ENCODE data around the gene DESI1.

DESI1 gene

DNA sequence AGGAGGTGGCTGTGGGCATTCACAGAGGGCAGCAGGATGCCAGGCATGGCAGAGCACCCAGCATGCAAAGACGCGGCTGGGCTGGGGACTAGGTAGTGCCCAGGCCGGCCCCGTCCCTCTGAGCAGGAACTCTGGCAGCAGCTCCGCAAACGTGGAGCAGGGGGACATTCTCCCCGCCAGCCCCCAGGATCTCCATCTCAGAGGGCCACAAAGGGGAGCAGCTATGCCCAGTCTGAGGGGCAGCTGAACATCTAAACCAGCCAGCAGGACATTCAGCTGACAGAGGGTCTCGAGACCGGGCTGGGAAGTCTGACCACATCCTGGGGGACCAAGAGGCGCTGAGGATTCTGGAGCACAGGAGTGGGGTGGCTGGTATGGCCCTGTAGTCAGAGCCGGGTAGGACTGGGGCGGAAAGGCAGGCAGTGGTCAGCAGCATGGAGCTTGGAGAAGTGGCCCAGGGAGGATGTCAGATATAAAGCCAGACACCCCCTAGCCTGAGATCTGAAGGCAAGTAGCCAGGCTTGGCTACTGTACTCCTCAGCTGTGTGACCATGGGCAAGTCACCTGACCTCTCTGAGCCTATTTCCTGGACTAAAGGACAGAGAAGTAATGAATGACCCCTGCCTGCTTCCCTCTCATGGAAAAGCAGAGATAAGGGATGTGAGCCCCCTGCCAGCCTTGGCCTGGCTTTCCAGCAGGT is 41.4 kb downstream of the DESI1 start:
- no peak for DNase-seq (ENCODE audit: low spot score)
- ChIA-PET POLR2A (ENCODE audit: low non-redundant PET) (no interaction called here), CTCF (no interaction called here)
- H3K27ac ChIP-seq = peak overlapping the region; percentile 15
- TF ChIP-seq, protein P1, sequence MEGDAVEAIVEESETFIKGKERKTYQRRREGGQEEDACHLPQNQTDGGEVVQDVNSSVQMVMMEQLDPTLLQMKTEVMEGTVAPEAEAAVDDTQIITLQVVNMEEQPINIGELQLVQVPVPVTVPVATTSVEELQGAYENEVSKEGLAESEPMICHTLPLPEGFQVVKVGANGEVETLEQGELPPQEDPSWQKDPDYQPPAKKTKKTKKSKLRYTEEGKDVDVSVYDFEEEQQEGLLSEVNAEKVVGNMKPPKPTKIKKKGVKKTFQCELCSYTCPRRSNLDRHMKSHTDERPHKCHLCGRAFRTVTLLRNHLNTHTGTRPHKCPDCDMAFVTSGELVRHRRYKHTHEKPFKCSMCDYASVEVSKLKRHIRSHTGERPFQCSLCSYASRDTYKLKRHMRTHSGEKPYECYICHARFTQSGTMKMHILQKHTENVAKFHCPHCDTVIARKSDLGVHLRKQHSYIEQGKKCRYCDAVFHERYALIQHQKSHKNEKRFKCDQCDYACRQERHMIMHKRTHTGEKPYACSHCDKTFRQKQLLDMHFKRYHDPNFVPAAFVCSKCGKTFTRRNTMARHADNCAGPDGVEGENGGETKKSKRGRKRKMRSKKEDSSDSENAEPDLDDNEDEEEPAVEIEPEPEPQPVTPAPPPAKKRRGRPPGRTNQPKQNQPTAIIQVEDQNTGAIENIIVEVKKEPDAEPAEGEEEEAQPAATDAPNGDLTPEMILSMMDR (conservative IDR thresholded peaks at IDR 0.05; ENCODE audit: low read depth) = no peak

DNA sequence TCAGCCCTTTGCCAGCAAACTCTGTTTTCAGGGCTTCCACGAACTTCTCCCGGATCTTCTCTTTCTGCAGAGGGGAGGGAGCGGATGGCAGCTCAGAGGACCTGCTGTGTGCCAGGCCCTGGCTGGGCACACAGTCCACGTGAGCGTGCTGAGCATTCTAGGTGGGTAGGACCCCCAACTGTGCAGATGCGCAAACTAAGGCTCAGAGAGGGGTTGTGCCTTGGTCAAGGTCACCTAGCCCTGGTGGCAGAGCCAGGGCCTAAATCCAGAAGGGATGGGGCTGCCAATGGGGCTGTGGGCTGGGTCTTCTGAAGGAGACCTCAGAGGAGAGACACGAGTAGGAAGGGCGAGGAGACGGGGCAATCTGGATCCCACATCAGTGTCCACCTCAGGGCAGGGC is 42.0 kb downstream of the DESI1 start:
- peak overlapping the region; percentile 15; the same call in 1 of the 2 replicates for H3K27ac ChIP-seq
- TF ChIP-seq, protein P1 (conservative IDR thresholded peaks at IDR 0.05; ENCODE audit: low read depth) = no peak
- ChIA-PET CTCF (no interaction called here), POLR2A (ENCODE audit: low non-redundant PET) (no interaction called here)
- DNase-seq (ENCODE audit: low spot score) = no peak

DNA sequence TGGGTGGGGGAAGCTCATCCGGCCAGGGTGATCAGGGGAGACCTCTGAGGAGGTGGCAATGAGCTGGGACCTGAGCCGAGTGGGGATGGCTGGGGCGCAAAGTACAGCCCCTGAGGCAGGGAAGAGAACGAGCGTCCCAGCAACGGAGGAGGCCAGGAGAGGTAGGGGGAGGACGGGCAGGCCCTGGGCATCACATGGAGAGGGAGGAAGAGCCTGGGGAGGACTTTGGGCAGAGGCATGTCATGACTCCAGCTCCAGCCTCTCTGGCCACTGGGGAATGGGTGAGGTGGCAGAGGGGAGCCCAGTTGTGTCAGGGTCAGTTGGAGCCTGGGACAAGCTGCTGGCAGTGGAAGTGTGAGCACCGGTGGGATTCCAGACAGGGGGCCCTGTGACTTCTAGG is 42.7 kb downstream of the DESI1 start:
- H3K27ac ChIP-seq = peak overlapping the region; percentile 15; the same call in 1 of the 2 replicates
- TF ChIP-seq, protein P1 (conservative IDR thresholded peaks at IDR 0.05; ENCODE audit: low read depth) = no peak
- CTCF ChIA-PET = no interaction called here
- no peak for DNase-seq (ENCODE audit: low spot score)
- POLR2A ChIA-PET (ENCODE audit: low non-redundant PET) = no interaction called here

DNA sequence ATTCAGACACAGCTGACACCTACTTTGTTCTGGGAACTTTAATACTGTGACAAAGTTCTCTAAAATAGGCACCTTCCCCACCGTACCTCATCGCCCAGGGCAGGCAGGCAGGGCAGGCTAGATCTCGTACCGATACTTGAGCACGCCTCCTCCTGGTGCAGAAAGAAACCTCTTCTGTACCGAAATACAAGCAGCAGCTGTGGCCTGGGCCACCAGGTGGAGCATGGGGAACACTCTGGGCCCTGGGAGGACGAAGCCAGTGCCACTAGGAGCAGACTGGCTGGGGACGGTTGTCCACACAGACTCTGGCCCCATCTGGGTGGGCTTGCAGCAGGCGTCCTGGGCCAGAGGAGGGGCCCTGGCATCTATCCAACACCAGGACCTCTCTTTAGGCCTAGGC is 44.0 kb downstream of the DESI1 start:
- peak; percentile 31 for DNase-seq (ENCODE audit: low spot score)
- ChIA-PET CTCF (interaction anchor here (1.0 kb wide), 1 partner anchor 23 kb away, joined by 3 read pairs; no protein-coding TSS in a partner anchor), POLR2A (ENCODE audit: low non-redundant PET) (no interaction called here)
- TF ChIP-seq, protein P1 (conservative IDR thresholded peaks at IDR 0.05; ENCODE audit: low read depth) = peak; percentile 62
- peak overlapping the region; percentile 15 for H3K27ac ChIP-seq

DNA sequence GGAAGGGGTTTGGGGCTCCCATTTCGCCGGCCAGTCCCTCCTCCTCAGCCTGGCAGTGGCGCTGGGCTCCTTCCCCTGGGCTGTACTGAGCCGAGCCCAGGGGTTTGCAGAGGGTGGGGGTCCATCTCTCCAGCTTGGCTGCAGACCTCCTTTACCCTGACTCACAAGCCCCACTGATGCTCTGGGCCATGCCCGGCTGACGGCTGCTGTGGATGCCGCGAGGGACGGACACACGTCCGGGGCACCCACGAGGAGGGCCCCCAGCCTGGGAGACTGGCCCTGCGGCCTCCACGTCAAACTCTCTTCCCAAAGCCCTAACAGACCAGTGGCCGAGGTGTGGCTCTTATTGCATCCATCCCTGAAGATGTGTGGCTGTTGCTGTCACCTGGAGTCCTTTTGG is 45.3 kb downstream of the DESI1 start:
- CTCF ChIA-PET = no interaction called here
- POLR2A ChIA-PET (ENCODE audit: low non-redundant PET) = no interaction called here
- peak overlapping the region; percentile 1; the same call in 1 of the 2 replicates for H3K27ac ChIP-seq
- DNase-seq (ENCODE audit: low spot score) = no peak
- TF ChIP-seq, protein P1 (conservative IDR thresholded peaks at IDR 0.05; ENCODE audit: low read depth) = no peak

DNA sequence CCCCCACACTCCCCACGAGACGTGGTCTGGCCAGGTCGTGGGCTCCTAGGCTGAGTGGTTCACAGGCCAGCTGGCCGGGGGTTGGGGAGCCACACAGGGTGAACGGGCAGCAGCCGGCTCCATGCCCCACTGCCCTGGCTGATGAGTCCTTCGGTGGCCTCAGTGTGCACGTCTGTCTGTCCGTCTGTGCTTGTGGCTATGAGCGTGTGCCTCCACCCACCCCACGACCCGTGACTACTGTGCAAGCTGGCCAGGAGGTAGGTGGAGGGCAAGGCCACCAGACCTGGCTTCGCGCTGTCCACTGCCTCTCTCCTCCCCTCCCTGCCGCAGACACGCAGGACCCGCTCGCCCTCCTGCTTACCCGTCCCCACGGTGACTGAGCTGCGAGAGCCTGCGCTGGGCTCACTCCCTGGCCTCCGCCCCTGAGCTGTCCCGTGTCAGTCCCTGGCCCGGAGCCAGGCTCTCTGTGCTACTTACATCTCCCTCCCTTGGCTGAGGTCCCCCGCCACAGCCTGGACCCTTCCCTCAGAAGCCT is 45.9 kb downstream of the DESI1 start:
- TF ChIP-seq, protein P1 (conservative IDR thresholded peaks at IDR 0.05; ENCODE audit: low read depth) = no peak
- H3K27ac ChIP-seq = peak overlapping the region; percentile 1; the same call in 1 of the 2 replicates
- ChIA-PET CTCF (no interaction called here), POLR2A (ENCODE audit: low non-redundant PET) (no interaction called here)
- DNase-seq (ENCODE audit: low spot score) = no peak
